Liver (tissue), 3 donors: ENCODE data around the gene GBA2.

Source experiments
- CTCF ChIP-seq: fragments of 150-350 bp; IDR thresholded peaks from 2 replicates; pipeline ENCODE4 v1.5.1; 2017; ENCODE audit warnings: improper control_type of control experiment, low read depth, low read length; ENCODE audit not compliant: missing input control
- EGR1 ChIP-seq, 2 donors: IDR thresholded peaks; 2 replicates each; pipeline ENCODE4 v1.6.1; 2016 to 2018; ENCODE audit warnings: antibody characterized with exemption in 2 of 2, low read depth in 2 of 2
- RAD21 ChIP-seq, 2 donors: IDR thresholded peaks; 2 replicates each; pipeline ENCODE4 v1.6.1; 2016; ENCODE audit warnings: antibody characterized with exemption in 2 of 2, mild to moderate bottlenecking in 2 of 2
- REST ChIP-seq: IDR thresholded peaks from 2 replicates; pipeline ENCODE4 v1.6.1; 2016; ENCODE audit warnings: antibody characterized with exemption, mild to moderate bottlenecking
- YY1 ChIP-seq: IDR thresholded peaks from 2 replicates; pipeline ENCODE4 v1.6.1; 2016; ENCODE audit warnings: antibody characterized with exemption, mild to moderate bottlenecking
- donor health status: healthy.
- donor health status: healthy.

- TF ChIP-seq CTCF = no peak
- TF ChIP-seq RAD21 (IDR thresholded peaks at IDR 0.05) = no peak
- TF ChIP-seq EGR1 (IDR thresholded peaks at IDR 0.05; ENCODE audit: low read depth in 2 of 2) = no peak
- no peak for TF ChIP-seq REST
- TF ChIP-seq YY1 = no peak
These were observed 8.9 kb upstream of the GBA2 start for GRCh38 chr9:35757892-35758275.
